A673 (cell line): Measurements from ENCODE around the gene CD226.
"Not testable (repeated sequence)": the region's sequence is repeated elsewhere in the genome, so short reads cannot be mapped to it uniquely, and the experiment has no call there.

ENCODE experiments used
- EZH2 ChIP-seq: fragments of 200-600 bp; sonication (generic); IDR thresholded peaks from 2 replicates; pipeline ENCODE4 v1.6.1; 2017; ENCODE audit warnings: borderline replicate concordance, low read depth, mild to moderate bottlenecking, mixed read lengths, antibody characterized with exemption, low read length; ENCODE audit not compliant: poor library complexity, severe bottlenecking
- TF ChIP-seq, protein P1 (sequence below): fragments of 300-800, 200-600 bp; sonication (generic); conservative IDR thresholded peaks from 2 replicates; pipeline ENCODE4 v1.5.1; 2017; ENCODE audit warnings: low read depth, mild to moderate bottlenecking, antibody characterized with exemption, low read length, moderate library complexity, mixed read lengths

DNA sequence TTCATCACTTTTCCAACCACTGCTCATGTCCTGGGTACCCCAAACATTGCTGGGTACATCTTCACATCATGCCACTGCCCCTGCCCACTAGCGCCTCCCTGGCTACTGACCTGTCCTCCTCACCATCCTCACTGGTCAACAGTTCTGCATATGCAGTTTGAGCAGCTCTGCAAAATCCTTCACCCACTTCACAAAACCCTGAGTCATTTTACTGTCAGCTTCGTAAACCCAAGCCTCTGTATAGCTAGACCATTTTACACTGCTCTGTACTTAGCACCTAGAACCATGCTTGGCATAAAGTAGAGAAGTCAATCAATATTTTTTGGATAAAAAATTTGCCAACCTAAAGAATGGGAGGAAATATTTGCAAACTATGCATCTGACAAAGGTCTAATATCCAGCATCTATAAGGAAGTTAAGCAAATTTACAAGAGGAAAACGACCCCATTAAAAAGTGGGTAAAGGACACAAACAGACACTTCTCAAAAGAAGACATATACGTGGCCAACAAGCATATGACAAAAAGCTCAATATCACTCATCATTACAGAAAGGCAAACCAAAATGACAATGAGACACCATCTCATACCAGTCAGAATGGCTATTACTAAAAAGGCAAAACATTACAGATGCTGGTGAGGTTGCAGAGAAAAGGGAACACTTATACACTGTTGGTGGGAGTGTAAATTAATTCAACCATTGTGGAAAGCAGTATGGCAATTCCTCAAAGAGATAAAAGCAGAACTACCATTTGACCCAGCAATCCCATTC lies 48.3 kb downstream of the CD226 start:
- TF ChIP-seq, protein P1, sequence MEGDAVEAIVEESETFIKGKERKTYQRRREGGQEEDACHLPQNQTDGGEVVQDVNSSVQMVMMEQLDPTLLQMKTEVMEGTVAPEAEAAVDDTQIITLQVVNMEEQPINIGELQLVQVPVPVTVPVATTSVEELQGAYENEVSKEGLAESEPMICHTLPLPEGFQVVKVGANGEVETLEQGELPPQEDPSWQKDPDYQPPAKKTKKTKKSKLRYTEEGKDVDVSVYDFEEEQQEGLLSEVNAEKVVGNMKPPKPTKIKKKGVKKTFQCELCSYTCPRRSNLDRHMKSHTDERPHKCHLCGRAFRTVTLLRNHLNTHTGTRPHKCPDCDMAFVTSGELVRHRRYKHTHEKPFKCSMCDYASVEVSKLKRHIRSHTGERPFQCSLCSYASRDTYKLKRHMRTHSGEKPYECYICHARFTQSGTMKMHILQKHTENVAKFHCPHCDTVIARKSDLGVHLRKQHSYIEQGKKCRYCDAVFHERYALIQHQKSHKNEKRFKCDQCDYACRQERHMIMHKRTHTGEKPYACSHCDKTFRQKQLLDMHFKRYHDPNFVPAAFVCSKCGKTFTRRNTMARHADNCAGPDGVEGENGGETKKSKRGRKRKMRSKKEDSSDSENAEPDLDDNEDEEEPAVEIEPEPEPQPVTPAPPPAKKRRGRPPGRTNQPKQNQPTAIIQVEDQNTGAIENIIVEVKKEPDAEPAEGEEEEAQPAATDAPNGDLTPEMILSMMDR: not testable (repeated sequence)
- TF ChIP-seq EZH2: not testable (repeated sequence)
